ENCODE measurements around the gene RHOG.
"Not testable (repeated sequence)": the region's sequence is repeated elsewhere in the genome, so short reads cannot be mapped to it uniquely, and the experiment has no call there.

RHOG gene

DNA sequence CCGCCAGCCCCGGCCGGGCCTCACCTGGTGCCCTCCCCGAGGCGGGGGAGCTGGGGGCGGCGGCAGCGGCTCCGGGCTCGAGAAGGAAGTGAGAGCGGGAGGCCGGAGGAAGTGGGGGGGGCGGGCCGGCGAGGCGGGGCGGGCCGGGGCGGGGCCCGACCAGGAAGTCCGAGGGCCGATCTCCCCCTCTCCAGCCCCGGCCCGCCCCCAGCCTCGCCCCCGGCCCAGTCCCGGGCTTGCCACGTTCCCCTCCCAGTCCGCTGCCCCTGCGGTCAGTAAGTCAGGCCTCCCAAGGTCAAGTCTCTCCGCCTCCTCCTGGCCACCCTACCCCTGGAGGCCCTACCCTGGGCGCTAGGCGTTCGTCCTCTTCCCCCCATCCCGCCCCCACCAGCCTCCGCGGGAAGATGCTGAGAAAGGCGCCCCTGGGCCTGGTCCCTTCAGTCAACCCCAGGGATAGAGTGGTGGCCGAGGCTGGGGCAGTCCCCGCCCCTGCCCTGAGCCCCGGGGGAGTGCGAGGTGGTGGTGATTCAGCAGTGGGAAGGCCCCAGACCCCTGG, at the start of gene RHOG:
Gene RHOG (minus strand): TSS at position 90 of the 556 bp plus-strand sequence. CDS start 12,821 bp downstream, outside the sequence.
- in situ Hi-C loops (cut with HindIII; ENCODE audit: low sequenced_read_pairs), result no loop called here

DNA sequence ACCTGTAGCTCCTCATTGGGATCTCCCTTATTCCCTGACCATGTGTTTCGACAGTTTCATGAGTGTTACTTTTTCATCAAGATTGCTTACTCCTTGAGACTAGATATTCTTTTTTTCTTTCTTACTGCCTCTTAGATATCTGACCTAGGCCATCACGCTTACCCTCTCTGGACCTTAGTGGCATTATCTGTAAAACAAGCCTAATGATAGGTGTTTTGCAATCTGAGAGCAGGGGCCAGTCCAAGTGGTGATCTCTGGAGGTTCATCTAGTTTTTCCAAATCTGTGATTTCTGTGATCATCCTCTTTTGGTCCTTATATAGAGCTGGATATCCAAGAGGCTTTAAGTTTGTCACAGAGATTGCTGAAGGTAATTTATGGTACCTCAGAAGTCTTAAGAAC, 49.3 kb upstream of the RHOG start:
- in situ Hi-C loops (cut with HindIII; ENCODE audit: low sequenced_read_pairs), result no loop called here

DNA sequence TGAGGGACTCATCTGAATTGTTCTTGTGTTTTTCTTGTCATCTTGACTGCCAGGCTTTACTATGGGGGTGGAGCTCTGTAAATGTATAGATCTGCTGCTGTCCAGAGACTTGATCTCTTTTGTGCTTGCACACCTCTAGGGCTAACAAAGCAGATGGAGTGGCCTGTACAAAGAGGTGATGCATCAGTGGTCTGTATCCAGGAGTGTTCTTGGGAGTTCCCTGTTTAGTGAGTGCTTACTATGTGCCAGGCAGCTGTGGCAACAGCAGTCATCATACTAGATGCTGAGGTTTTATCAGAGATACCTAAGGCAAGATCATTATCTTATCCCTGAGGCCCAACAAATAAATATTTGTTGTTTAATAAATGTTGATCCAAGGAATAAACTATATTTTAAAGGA, 48.1 kb upstream of the RHOG start:
- in situ Hi-C loops (cut with HindIII; ENCODE audit: low sequenced_read_pairs), result no loop called here

DNA sequence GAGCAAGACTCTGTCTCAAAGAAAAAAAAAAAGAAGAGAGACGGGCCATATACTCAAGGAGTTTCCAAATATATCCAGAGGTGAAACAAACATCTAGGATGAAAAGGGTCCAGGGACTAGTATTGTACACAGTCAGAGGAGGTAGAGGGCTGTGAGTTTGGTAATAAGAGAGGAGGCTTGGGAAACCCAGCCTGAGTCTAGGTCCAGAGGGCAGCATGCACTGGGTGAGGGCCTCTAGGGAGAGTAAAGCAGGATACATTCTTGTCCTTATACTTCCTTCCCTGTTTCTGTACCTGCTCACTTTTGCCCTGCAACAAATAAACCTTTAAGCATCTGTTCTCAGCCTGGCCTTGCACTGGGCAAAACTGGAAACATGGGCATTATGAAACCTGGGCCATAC, 46.2 kb upstream of the RHOG start:
- in situ Hi-C loops (cut with HindIII; ENCODE audit: low sequenced_read_pairs), result no loop called here

DNA sequence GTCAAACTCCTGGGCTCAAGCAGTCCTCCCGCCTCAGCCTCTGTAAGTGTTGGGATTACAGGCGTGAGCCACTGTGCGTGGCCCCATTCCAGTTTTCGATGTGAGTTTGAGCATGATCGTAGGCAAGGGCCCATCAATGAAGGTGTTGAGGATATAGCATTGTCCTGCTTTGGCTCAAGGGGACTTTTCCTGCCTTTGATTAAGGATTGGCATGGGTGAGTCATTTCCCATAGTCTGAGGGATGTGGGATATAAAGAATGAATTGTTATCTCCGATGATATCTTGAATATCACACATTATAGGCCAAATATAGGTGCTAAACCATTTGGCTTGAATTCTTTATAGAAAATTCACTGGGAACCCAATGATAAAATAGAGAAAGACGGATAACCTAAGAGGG, 45.1 kb upstream of the RHOG start:
- in situ Hi-C loops (cut with HindIII; ENCODE audit: low sequenced_read_pairs), result no loop called here

DNA sequence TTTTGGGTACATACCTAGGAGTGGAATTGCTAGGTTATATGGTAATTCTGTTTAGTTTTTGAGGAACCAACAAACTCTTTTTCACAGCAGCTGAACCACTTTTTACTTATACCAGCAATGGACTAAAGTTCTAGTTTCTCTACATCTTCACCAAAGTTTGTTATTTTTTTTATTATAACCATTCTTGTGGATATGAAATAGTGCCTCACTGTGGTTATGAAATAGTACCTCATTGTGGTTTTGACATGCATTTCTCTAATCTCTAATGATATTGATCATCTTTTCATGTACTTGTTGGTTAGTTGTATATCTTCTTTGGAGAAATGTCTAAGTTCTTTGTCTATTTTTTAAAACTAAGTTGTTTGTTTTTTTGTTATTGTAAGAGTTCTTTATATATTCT, 41.9 kb upstream of the RHOG start:
- in situ Hi-C loops (cut with HindIII; ENCODE audit: low sequenced_read_pairs), result no loop called here

DNA sequence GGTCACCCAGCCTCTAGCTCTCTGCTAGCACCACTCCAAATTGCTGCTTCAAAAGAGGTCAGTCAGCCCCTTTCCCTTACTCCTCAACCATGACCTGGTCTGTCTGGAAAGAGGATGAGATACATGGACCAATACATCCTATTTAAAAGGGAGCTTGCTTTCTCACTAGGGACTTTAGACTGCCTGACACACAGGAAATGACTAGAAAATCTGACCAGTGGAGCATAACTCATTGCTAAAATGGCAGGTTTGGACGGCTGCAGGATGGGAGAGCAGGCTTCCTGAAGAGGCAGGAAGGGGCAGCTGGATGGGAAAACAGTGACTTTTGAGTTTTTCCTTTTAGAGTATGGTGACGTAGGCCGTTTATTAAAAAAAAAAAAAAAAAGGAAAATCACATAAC, 40.0 kb upstream of the RHOG start:
- in situ Hi-C loops (cut with HindIII; ENCODE audit: low sequenced_read_pairs), result no loop called here

DNA sequence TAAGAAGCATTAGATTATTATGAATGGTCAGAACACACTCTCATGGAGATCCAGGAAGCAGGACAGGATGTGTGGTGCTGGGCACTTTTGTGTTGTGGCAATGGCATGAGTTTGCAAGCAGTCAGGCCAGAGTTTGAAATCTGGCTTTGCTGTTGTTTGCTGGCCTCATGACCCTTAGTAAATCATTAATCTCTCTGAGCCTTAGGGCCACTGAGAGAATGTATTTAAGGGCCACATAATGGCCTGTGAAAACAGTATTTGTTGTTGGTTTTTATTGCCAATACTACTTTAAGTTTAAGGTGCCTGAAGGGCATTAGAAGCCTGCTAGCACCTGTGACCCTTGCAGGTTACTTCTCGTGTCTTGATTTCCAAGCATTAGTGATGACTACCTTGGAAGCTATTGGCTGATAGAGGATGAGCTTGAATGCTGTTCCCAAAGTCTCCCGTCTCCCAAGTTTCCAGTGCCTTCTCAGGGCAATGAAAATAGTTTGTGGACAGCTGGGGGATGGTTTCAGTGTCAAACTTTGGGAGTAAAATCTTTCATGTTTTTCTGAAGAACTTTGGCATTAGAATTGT, 39.3 kb upstream of the RHOG start:
- in situ Hi-C loops (cut with HindIII; ENCODE audit: low sequenced_read_pairs), result no loop called here

DNA sequence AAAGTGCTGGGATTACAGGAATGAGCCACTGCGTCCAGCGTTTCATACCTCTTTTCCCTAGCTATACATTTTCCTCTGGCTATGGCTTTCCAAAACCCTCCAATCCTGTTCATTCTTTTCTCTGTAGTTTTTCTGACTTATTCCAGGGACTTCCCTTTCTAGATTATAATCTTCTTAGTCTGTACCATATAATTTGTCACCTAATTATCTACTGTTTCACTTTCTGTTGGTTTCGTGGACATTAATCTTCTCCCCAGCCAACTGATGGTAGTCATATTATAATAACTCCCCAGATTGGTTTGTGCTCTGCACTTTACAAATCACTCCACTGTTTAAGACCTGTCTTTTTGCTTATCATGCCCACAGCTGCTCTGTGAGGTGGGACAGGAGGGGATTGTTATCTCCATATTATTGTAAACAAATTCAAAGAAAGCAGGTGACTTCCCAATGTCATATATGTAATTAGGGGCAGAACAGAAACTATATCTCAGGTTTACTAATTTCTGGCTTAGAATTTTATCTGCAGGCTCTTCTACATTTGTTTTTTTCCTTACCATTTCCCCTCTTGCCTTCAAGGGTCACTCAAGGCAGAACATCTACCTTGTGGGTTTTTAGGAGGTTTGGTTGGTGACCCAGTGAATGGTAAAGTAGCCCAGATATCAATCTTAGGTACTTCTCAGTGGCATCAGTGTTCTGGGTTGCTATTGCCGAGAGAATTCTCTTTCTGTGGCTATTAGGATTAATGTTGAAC, 38.6 kb upstream of the RHOG start:
- in situ Hi-C loops (cut with HindIII; ENCODE audit: low sequenced_read_pairs), result no loop called here

DNA sequence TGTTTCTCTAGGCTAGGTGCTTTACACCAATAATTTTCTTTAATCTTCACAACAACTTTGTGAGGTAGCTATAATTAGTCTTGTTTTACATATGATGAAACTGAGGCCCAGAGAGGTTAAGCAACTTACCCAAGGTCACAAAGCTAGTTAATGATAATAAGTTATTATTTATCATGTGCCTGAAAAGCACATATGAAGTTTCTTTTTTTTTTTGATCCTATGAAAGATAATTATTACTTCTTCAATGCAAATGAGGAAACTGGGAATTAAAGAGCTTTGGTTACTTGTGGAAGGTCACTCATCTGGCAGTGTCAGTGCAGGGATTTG, 37.5 kb upstream of the RHOG start:
- in situ Hi-C loops (cut with HindIII; ENCODE audit: low sequenced_read_pairs), result no loop called here

DNA sequence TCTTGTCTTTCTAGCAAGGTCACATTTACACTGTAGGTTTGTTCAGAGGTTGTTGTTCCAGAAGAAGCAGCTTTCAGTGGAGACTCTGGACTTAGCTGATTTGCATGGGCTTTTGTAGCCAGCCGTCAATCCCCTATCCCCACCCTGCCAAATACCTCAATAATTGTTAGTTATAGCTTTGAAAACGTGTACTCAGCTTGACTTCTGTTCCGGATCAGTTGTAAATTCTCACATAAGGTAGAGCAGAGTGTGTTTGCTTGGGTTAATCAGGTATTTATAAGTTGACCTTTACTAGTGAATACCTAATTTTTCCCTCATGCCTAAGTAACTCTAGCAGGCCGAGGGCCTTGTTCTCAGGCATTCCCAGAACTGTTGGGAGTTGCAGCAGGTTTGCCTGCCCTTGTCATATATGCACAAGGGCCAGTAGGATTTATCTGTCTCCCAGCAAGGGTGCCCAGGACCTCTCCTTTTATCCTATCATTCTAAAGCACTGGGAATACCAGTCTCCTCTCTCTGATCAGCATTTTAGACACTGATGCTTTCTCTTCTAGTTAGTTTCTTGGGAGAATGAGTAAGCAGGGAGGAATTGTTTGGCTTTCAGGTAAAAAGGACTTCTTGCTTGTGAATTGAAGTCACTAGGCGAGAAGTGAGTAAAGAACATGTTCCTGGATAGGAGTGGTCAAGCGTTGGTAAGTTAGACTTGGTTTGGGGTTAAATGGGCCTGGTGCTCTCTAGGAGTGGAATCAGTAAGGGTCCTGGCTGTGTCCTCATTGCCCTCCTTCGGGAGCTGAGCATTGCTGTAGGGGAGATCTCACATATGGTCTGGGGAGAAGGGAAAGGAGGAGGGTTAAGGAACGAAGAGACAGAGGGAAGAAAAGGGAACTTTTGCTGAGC, 36.9 kb upstream of the RHOG start:
- in situ Hi-C loops (cut with HindIII; ENCODE audit: low sequenced_read_pairs), result no loop called here

DNA sequence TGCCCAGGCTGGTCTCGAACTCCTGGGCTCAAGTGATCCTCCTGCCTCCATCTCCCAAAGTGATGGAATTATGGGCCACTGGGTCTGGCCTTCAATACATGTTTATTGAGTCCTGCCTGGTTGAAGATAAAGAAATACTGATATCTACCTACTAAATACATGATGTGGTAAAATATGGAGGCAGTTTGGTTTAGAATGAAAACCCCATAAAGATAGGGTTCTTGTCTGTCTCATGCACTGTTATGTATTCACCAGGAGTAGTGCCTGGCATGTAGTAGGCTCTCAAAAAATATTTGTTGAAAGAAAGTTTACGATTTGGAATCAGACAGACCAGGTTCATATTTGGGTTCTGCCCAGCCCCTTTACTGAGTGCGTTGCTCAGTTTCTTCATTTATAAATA, 35.9 kb upstream of the RHOG start:
- in situ Hi-C loops (cut with HindIII; ENCODE audit: low sequenced_read_pairs), result no loop called here

DNA sequence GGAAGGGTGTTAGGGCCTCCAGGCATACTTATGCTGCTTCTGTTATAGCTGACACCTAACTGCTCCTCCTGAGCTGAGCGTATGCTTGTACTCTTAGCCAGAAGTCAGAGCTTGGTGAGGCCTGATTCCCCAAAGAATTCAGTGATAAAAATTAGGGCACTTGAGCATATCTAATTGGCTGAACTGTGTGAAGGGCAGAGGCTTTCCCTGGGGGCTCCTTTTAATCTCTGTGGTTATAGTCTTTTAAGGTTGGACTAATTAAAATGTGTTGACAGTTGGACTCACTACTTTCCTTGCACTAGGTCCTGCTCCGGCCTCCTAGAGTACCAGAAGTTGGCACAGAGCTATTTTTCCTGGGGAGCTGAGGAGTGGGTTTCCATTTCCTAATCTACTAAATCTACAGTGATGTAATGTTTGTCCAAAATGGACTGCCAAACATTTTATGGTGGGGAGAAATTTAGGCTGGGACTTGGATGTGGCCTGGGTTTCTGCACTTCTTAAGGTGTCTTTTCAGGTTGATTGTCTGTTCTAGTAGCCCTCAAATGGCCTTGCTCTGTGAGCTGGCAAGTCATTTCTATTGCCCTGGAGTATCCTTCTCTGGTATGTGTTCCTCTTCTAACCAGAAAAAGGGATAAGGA, 33.1 kb upstream of the RHOG start:
- in situ Hi-C loops (cut with HindIII; ENCODE audit: low sequenced_read_pairs), result no loop called here

DNA sequence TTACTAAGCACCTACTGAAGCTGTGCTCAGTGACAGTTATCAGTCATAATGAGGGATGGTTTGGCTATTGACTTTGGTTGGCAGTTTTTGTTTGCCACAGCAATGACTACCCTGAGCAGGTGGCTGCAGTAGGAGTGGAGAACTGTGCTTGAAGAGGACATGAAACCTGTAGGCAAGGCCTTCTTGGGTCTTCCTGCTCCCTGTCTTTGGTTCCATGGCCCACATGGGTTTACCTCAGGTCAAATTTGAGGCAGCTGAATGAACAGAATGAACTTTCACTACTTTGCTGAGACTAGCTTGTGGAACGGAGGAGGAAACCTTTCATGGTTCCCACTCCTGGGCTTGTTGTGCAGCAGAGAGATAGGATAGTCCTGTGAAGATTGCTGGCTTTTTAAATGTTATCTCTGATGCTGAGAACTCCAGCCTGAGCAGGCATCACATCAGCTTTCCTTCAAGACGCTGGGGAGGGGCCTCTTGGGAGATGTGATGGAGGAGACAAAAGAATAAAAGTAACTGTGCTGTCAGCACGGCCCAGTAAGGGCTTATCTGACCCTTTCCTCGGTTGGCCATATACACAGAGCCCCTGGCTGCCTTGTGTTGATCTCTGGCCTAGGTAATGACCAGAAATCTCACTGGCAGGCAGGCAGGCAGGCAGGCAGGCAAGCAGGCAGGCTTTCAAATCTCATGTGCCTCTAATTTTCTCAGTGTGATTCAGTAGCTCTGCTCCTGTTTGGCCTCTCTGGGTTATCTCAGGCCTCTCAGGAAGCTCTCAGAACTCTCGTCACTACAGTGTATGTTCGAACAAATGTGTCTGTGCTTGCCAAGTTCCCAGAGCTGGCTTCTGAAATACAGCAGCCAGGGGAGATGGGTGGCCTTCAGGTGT, 26.7 kb upstream of the RHOG start:
- in situ Hi-C loops (cut with HindIII; ENCODE audit: low sequenced_read_pairs), result no loop called here

DNA sequence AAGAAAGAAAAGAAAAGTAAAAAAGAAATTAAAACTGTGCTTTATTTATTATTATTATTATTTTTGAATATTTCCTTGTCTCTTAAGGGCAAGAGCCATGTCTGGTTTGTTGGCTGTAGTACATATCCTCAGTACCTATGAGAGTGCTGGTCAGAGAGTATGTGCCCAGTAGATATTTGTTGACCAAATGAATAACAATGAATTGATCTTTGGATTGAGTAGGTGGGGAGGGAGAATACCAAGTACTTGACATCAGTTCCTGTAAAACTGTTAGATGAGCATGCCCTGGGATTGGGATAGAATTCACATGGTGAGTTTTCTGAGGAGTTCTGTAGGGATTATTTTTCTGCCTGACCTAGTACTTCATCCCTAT, 26.1 kb upstream of the RHOG start:
- in situ Hi-C loops (cut with HindIII; ENCODE audit: low sequenced_read_pairs), result no loop called here

DNA sequence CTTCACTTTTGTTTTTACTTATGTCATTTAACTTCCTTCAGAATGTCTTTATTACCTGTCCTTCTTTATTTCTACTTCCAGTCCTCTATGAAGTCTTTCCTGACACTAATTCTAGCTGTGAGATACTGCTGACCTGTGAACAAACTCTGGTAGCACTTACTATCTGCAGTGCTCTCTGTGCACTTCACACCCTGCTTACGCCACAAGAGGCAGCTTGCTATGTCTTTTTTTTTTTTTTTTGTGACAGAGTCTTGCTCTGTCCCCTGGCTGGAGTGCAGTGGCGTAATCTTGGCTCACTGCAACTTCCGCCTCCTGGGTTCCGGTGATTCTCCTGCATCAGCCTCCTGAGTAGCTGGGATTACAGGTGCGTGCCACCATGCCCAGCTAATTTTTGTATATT, 25.4 kb upstream of the RHOG start:
- in situ Hi-C loops (cut with HindIII; ENCODE audit: low sequenced_read_pairs), result no loop called here

DNA sequence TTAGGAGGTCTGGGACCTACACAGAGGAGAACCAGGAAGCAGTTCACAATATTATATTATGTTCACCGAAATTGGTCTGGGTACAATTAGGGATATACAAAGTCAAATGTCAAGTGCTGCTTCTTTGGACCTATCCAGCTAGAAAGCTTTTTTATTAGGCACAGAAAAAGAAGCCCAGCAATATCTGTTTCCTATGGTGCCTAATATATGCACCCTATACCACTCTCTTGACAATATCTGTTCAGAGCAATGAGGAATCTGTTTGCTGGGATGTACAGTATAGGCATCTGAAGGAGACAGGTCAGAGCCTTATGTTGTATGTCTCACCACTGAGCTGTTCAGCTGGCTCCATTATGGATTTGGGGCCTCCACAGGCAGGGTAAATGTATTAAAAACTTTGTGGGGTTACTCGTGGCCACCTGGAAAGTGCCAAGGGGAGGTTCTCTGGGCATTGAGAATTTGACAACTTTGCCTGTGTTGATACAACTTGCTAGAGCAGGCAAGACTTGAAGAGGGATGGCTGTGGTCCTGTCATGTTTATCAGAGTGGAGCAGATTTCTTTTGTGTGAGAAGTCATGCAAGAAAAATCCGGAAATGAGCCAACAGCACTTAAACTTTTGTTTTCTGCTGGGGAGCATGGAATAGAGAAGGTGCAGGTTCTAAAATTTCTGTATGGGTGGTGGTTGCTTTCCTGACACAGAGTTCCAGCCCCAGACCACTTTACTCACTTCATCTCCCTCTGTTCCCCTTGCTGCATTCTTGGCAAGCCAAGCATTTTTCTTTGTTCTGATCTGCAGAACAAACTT, 24.8 kb upstream of the RHOG start:
- in situ Hi-C loops (cut with HindIII; ENCODE audit: low sequenced_read_pairs), result no loop called here

DNA sequence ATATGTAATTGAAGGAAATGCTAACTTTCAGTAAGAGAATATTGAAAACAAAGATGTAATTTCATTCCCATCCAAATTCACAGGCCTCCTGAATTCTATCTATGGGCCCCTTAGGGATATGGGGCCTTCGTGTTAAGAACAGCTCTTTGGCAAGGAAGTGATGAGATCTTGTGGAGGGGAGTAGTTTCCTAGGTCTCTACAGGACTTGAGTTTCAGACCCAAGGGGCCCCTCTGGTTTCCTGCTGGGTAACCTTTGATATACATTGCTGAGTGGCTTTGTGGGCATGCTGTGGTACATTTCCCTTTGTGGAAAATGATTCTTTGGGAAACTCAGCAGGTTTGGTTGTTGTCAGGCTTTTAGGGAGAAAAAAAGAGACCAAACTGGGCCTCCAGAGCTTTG, 20.9 kb upstream of the RHOG start:
- in situ Hi-C loops (cut with HindIII; ENCODE audit: low sequenced_read_pairs), result no loop called here

DNA sequence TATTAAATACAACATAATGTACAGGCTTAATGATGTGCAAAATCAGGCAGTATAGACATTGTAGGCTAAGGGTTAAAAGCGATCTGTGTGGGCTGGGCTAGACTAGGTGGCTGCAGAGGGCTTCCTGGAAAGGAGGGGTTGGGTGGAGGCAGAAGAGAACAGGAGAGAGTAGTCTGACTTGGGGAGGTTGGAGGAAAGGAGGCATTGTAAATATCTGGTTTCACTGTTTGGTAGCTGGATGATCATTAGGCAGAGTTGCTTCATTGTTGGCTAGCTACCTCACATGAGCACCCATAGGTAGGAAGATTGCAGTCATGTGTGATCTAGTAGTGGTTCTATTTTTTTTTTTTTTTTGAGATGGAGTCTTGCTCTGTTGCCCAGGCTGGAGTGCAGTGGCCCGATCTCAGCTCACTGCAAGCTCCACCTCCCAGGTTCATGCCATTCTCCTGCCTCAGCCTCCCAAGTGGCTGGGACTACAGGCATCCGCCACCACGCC, 20.2 kb upstream of the RHOG start:
- in situ Hi-C loops (cut with HindIII; ENCODE audit: low sequenced_read_pairs), result not testable (repeated sequence)
